HG03280 (cell line): ENCODE measurements around the gene C10orf90.

Source experiments
- ATAC-seq: cut with Tn5 transposase; IDR thresholded peaks from one replicate; pipeline ENCODE4 v1.9.1; 2021; ENCODE audit warnings: mild to moderate bottlenecking, moderate library complexity; ENCODE audit not compliant: unreplicated experiment

Gene C10orf90

DNA sequence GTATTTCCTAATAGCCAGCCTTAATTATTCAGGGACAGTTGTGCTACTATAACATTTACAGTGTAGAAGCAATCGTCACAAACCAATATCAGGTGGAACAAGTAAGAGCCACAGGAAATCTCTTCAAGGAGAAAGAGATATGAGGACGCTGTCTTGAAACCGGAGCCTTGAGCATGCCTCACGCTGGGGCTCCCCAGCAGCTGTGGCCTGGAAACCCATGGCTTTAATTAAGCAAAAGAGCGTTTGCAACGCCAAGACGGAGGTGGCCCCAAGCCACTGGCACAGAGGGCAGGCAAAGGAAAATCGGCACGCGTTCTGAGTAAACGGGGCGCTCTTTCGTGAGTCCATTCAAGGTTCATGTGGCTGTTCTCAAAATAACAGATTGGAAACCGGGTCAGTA, 84.4 kb downstream of the C10orf90 start:
- no peak for ATAC-seq

DNA sequence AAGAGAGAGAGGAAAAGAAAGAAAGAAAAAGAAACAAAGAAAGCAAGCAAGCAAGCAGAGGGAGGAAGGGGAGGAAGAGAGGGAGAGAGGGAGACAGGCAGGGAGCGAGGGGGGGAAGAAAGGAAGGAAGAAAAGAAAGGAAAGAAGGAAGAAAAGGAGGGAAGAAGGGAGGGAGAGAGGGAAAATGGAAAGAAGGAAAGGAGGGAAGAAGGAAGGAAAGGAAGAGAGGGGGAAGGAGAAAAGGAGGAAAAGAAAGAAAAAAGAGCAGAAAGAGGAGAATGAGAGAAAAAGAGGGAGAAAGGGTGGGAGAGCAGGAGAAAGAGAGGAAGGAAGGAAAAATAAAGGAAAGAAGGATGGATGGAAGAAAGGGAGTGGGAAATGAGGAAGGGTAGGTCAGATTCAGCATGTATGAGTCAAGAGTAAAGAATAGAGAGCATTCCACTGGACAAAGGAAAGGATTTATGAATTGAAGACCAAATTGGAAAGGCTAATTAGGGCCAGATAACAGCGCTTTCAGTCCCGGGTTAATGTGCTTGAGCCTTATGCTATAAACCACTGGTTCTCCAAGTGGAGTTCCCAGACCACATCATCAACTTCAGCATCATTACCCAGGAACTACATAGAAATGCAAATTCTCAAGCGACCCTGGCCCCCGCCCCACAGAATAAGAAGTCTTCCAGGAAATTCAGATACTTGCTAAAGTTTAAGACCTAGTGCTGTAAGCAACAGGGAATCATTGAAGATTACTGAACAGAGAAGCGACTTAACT, 85.1 kb downstream of the C10orf90 start:
- no peak for ATAC-seq

DNA sequence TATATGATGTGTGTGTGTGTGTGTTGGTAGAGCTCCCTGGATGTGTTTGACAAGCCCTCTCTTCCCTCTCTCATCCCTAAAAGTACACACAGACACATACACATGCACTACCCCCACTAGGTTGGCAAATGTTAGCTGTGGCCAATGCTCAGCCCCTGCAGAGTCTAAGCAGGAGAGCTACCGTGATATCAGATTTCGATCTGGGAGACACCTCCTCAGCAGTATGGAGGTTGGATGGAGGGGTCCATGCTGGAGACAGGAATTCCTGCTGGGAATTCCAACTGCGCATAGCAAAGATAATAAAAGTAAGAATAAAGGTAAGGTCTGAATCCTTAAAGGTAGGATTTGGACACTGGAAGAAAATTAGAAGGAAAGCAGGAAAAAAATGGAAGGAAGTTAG, 85.7 kb downstream of the C10orf90 start:
- no peak for ATAC-seq

DNA sequence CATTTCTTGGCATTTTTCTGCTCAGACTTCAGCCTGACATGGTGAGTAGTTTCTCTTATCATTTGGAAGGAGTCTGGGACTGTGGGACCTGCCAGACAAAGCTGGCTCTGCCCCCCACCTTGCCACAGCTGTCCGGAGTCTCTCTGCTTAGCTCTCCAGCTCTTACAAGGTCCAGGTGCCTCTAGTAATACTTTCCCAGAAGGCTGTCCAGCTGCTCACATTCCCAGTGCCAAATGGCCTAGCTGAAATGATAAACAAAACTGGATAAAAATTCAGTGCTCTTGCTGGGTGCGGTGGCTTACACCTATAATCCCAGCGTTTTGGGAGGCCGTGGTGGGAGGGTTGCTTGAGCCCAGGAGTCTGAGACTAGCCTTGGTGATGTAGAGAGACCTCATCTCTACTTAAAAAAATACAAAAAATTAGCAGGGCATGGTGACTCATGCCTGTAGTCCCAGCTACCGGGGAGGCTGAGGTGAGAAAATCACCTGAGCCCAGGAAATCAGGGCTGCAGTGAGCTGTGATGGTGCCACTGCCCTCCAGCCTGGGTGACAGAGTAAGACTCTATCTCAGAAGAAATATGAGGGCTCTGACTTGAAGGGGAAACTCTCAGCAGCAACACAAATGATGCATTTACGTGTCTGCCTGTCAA, 86.8 kb downstream of the C10orf90 start:
- ATAC-seq, result no peak

DNA sequence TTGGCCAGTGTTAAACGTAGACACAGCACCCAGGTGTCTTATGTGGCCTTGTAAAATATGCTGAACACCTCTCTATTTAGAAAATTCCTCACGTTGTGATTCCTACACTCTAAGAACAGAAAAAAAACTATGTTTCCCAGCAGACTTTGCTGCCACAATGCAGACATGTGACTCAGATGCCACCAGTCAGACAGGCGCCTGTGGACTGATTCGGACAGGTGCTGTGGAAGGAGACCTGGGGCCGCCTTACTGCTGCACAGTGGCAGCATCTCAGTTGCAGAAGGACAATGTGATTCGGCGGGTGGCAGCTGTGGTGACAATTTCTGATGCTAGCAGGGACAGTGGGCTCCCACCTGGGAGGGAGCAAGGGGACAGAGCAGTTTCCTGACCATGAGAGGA, 88.8 kb downstream of the C10orf90 start:
- no peak for ATAC-seq

DNA sequence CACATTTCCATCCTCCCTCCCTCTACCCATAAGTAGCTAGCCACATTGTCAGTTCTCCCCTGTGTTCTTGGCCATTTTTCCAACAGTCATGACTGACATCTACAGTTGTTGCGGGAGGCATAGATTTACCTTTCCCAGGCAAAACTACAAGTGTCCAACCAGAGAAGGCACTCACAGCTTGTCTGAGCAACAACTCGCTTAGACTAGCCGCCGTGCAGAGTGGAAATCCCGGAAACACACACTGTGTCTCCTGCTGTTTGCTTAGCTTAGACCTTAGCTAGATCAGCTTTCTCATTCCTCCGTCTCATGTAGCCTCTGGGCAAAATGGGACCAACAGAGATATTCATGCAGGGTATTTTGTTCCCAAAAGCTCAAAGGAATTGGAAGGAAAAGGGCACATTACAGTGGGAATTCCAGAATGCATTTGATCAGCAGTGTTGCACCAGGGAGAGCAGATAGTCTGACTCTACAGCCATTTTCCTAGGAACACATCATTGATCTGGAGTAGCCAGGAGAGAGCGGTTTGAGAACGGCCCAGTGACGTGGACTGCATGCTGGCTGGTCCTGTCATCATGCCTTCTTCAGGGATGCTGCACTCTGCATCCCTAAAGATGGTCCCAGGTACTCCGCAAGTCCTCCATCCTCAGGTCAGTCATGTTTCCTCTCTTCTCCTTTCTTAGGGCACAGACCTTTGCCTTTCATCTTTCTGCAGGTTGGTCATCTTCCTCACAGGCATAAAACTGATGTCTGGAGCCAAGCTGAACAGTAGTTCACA, 89.4 kb downstream of the C10orf90 start:
- no peak for ATAC-seq

DNA sequence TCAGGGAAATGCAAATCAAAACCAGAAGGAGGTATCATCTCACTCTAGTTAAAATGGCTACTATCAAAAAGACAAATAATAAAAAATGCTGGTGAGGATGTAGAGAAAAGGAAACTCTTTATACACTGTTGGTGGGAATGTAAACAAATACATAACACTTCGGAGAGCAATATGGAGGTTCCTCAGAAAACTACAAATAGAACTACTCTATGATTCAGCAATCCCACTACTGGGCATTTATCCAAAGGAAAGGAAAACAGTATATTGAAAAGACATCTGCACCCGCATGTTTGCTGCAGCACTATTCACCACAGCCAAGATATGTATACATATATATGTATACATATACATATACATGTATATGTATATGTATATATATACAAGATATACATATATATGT, 94.2 kb downstream of the C10orf90 start:
- ATAC-seq, result no peak

DNA sequence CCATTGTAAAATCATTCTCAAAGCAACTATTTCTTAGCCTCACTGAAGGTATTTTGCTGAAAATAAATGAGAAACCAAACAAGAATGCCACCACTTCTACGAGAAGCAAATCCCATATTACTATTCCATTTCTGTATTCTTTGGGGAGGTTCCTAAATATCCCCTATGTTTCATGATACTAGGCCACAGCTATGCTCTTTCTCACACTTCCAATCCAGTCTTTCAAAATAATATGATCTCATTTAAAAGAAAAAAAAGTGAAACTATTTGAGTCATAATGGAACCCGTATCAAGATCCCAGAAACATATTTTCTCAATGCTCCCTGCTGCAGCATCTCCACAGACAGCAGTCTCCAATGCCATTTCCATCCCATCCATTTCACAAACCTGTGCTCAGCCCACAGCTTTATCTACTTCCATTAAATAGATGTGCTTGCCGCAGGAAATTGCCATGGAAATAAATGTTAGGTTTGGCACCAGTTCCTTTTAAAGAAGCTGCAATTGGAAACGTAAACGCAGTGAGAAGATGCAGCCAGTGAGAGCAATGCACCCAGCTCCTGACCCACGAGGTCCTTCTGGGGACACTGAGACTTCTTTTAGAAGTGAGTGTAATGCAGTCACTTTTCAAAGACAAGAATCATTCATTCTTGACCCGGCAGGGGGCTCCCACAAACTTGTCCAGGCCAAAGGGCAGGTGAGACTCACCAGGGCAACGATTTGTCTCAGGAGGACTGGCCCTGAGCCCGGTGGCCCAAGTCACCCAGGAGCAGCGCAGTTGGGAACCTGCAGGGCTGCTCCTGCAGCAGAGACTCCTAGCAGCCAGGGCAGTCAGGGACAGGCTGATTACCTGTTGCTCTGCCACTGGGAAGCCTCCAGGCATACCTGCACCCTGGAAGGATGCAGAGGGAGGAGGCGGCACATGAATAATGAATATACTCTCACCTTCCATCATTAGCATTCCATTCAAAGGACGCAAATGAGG, 99.6 kb downstream of the C10orf90 start:
- ATAC-seq, result no peak

DNA sequence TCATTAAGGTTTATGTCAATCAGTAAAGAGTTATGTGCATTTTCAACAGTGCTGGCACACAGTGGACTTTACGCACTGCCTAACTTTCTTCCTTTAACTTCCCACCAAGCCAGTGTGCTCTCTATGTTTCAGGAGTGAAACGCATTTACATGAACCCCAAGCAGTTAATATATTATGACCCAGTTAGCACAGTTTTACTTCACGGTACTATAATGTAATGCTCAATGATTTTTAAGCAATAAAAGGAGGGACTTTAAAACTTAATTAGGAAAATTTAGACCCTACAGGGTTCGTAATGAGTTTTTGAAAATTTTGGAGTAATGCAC, 100.3 kb downstream of the C10orf90 start:
- no peak for ATAC-seq

DNA sequence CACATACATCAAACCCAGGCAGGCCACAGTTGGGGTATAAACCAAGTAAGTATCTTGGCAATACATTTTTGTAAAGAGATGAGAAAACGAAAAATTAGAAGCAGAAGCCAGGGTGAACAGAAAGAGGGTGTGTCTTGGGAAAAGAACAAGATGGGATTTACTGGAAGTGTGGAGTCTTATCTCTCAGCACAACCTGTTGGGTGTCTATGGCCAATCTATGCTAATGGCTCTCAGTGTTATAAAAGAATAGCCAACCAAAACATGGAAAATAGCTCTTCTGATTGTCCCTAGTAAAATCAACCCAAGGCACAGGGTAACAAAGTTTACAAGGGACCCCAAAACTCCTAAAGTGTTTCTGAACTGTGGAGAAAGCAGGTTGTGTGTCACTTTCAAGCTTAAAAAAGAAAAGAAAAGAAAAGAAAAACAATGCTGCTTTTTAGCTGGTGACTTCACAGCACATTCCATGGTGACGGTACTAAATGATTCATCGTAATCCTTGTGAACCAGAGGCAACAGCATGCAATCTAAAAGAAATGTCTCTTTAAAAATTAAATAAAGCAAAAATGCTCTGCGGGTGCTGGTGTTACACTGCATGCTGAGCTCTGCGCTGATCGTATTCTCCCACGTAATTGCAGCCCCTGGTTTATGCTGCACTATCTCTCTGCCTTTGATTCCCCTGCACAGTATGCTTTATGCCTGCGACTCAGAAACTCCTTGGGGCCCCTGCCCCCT, 100.8 kb downstream of the C10orf90 start:
- ATAC-seq, result no peak

DNA sequence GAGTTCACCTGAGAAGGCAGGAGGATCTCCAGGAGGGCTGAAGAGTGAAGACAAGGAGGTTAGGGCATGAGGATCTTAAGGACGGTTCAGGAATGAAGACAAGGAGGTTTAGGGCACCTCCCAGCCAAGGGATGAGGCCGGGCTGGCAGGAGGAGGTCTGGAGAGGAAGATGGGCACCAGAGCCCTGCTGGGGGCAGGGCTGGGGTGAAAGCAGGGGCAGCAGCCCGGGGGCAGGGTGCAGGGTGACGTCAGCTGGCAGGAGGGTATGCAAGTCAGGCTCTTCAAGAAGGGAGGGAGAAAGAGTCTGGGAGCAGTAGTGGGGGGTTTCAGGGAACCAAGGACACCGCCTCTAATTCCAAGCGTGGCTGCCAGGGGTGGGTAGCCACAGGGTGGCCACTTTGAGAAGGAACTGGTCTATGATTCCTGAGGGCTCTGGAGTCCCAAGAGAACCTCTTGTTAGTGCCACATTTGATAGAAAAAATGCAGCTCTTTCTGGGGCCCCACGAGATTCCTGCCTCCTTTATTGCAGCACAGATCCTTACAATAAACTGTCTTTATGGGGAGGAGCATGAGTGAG, 101.6 kb downstream of the C10orf90 start:
- no peak for ATAC-seq

DNA sequence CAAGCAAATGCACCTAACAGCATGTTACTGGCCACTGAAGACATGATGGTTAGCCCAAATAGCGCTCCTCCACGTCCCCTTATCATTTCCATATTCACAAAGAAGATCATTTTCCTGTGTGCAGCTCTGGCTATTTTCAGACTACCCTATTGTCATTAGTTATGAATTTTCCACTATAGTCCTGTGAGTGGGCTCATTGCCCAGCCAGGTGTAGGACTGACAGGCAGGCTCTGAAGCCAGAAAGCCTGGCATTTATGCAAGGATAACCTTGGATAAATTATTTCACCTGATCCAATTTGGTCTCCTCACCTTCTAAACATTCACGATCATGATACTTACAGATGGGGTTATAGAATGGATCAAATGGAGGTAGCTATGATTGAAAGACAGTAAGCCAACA, 104.6 kb downstream of the C10orf90 start:
- ATAC-seq, result no peak

DNA sequence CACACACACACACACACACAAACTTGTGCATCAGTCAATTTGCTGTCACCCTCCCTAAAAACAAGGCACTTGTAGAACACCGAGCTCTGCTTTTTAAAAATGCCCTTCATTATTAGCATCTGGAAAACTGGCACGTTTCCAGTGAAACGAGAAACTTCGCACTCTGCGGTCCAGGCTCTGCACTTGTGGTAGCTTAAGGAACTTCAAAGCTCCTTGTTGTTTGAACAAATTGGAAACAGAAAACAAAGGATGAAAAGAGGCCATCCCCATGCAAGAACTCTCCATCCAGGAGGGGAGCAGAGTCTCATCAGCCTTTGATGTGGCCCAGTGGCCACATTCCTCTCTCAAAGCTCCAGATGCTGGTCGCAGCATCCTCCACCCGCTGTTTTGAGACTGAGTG, 105.1 kb downstream of the C10orf90 start:
- ATAC-seq, result no peak

DNA sequence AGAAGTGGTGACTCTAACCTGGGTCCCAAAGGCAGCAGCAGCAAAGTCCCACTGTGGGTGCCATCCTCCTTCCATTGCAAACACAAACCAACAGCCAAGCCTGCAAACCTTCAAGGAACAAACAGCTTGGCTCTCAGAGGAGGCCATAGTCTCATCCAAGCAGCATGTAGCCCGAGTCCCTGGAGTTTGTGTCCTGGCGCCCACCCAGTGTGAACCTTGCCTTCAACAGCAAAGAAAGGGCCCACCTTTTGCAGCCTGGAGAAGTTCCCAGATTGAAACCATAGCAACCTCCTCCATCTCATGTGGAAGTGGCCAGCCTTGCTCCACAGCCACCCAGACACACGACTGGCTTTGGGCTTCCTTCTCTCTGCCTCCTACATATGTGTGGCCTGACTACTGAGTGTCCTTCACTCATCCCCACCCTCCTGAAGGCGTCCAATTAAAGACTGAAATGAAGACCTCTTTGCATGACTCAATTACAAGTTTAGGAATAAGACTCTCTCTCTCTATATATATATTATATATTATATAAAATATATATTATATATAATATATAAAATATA, 106.1 kb downstream of the C10orf90 start:
- ATAC-seq, result no peak

DNA sequence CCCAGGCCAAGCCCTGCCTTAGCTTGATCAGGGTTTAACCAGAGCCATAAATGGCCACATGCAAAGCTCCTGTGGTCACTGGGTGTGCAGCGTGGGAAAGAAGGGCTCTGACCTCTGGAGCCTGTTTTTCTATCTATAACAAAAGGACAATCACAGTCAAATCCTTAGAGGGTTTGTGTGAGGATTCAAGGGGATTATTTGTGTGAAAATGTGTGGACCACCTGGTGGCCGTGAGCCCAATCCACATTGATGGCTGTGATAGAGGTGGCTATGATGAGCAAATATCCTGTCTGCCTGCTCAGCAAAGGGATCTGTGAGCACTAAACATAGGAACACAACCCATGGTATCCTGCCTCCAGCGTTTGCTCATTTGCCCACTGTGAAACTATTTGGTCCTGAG, 107.1 kb downstream of the C10orf90 start:
- no peak for ATAC-seq

DNA sequence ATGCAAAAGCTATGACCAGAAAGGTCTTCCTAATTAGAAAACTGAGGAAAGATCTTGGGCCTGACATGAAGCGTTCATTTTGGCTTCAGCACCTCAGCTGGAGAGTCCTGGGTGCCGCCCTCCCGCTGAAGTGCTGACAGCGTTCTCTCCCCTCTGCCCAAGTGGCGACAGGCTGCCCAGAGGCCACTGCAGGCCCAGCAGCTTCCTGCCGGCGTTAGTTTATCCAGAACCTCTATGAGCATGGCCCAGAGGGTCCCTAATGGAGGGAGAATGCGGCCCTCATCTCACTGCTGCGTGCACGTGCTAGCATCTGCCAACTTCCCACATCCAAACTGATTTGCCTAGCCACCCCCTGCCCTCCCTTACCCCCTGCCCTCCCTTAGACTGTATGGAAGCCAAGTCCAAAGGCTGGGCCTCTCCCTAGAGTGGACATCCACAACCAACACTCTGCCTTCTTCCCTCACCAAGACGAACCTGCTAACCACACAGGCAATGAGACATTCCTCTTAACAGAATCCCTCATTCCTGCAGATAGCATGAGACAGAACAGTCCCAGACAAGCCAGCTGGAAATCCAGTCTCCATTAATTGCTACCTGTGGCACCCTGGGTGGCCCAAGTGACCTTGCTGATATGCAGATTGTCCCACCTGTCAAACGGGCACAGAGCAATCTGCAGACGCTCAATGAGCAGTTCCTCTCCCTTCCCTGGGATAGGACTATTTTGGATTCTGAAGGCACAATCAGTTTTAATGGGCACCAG, 108.4 kb downstream of the C10orf90 start:
- no peak for ATAC-seq

DNA sequence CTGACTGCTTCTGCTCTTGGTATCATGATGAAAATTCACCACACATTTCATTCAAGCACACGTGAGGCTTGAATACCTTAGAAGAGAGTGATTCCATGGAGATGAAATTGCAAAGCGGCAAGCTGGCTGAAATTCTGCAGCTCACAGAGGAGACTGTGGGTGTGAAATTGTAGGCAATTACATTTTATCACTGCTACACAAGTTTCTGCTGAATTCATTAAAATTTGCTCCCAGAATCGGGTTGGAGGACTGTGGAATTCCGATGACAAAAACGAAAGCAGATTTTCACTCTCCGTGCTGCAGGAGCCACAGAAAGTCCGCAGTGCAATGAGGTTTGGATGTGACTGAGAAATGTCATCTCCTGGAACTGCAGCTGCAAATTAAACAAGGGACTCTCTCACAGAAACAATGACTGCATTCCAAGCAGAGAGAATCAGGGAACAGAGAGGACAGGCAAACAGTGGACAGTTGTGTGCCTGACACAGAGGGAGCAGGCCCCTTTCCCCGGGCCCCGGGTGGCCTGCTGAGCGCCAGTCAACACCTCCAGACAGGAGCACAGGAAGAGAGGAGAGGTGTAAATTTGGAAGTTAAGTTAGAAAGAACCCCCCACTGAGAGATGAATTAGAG, 109.1 kb downstream of the C10orf90 start:
- no peak for ATAC-seq

DNA sequence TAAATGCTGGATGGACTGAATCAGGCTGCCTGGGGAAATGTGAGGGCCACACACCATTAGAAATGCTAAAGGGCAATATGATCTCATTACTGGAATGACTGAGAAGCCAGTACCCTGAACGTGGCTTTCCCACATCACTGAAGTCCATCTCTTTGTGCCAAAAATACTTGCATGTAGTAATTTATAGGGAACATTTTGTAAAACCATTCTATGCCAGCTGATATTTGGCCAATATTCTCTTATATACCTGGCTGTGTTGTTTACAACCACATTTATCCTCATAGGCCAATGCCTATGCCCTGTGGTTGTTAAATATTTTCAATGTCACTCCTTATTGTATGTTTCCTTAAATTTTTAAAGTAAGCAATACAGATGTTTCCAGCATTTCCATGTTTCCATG, 111.6 kb downstream of the C10orf90 start:
- no peak for ATAC-seq
